ENCODE data around the gene USP15.

DNA sequence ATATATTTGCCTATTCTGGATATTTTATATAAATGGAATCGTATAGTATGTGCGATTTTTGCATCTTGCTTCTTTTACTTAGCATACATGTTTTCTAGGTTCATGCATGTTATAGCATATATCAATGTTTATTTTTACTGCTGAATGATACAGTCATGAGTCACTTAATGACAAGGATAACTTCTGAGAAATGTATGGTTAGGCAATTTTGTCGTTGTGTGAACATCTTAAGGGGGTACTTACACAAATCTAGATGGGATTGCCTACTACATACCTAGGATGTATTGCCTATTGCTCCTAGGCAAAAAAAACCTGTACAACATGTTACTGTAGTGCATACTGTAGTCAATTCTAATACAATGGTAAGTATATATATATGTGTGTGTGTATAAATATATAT, 8.8 kb downstream of the USP15 start:
- TF ChIP-seq, protein P1, sequence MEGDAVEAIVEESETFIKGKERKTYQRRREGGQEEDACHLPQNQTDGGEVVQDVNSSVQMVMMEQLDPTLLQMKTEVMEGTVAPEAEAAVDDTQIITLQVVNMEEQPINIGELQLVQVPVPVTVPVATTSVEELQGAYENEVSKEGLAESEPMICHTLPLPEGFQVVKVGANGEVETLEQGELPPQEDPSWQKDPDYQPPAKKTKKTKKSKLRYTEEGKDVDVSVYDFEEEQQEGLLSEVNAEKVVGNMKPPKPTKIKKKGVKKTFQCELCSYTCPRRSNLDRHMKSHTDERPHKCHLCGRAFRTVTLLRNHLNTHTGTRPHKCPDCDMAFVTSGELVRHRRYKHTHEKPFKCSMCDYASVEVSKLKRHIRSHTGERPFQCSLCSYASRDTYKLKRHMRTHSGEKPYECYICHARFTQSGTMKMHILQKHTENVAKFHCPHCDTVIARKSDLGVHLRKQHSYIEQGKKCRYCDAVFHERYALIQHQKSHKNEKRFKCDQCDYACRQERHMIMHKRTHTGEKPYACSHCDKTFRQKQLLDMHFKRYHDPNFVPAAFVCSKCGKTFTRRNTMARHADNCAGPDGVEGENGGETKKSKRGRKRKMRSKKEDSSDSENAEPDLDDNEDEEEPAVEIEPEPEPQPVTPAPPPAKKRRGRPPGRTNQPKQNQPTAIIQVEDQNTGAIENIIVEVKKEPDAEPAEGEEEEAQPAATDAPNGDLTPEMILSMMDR (IDR thresholded peaks at IDR 0.05), result no peak
- TF ChIP-seq POLR2A (IDR thresholded peaks at IDR 0.05), result no peak

Measured in Peyer's patch (tissue), 4 donors.